Gastrocnemius medialis (tissue), 4 donors: ENCODE measurements around the gene SYCP2. TPM values are rescaled to one million over a fixed set of nuclear protein-coding genes. Genes with fewer than 3 reads are reported as not detected.

Experiments used
- ATAC-seq, 2 donors: fragments of 150-250 bp; one replicate each; pipeline ENCODE4 v1.9.1; 2016
- DNase-seq, 2 donors: peaks; one replicate each; pipeline ENCODE4 v3.0.0-alpha.2; 2019
- H3K27ac ChIP-seq, 4 donors: fragments of 200-600 bp; sonication (generic); 1 replicate in 1 of 4; 2 replicates in 3 of 4; pipeline ENCODE4 v1.5.1; 2016 to 2018; ENCODE audit warnings: mild to moderate bottlenecking in 2 of 4, moderate library complexity in 1 of 4
- H3K27me3 ChIP-seq, 3 donors: fragments of 200-600 bp; sonication (generic) in 2 of 3; 1 replicate in 1 of 3; 2 replicates in 2 of 3; pipeline versions ENCODE4 v1.5.1 to v1.6.0; 2016 to 2019; ENCODE audit warnings: mild to moderate bottlenecking in 1 of 3, moderate library complexity in 1 of 3
- H3K36me3 ChIP-seq, 2 donors: fragments of 200-600 bp; sonication (generic) in 1 of 2; one replicate each; pipeline ENCODE4 v1.5.1; 2017 to 2018
- H3K4me1 ChIP-seq, 2 donors: fragments of 200-600 bp; sonication (generic) in 1 of 2; one replicate each; pipeline ENCODE4 v1.5.1; 2016 to 2017; ENCODE audit warnings: mild to moderate bottlenecking in 2 of 2
- H3K4me3 ChIP-seq, 4 donors: fragments of 200-600 bp; sonication (generic) in 3 of 4; 1 replicate in 1 of 4; 2 replicates in 3 of 4; pipeline ENCODE4 v1.5.1; 2016 to 2019; ENCODE audit warnings: mild to moderate bottlenecking in 2 of 4
- H3K9me3 ChIP-seq, 3 donors: fragments of 200-600 bp; sonication (generic) in 2 of 3; 1 replicate in 1 of 3; 2 replicates in 2 of 3; pipeline ENCODE4 v1.5.1; 2016 to 2019
- CTCF ChIP-seq, 5 experiments: fragments of 450-650 bp in 3 of 5; fragments of 200-600 bp in 2 of 5; sonication (generic) in 2 of 5; IDR thresholded peaks in 4 of 5; conservative IDR thresholded peaks in 1 of 5; 1 replicate in 4 of 5; 2 replicates in 1 of 5; pipeline ENCODE4 v1.5.1; 2016 to 2019; ENCODE audit warnings: antibody characterized with exemption in 5 of 5, mild to moderate bottlenecking in 3 of 5, moderate library complexity in 3 of 5
- POLR2A ChIP-seq, 2 donors: fragments of 450-650 bp; IDR thresholded peaks; one replicate each; pipeline ENCODE4 v1.6.1; 2017; ENCODE audit warnings: antibody characterized with exemption in 2 of 2, mild to moderate bottlenecking in 2 of 2, moderate library complexity in 2 of 2
- in situ Hi-C, 4 donors: fragments of 200-750 bp; cut with MboI; loops; one replicate each; pipeline versions ENCODE4 v1.15.0 to v1.8.0; 2017; ENCODE audit warnings: low sequenced_read_pairs in 4 of 4
- intact Hi-C: fragments of 100-400 bp; cut with DNase I; formaldehyde crosslinking; loops from one replicate; pipeline ENCODE4 v1.15.1; 2023; ENCODE audit warnings: low total_unique reads
- total RNA-seq, 4 donors: library from RNA; depleted of rRNA; stranded (reverse); fragments of >200 nt; gene quantifications; one replicate each; pipeline versions ENCODE4 v1.1.0 to v1.2.3, GENCODE V29; 2016

The SYCP2 gene
- total RNA-seq, 4 donors from 2014 or later = 0.10 to 0.78 (median 0.39) TPM

- H3K27me3 ChIP-seq = no peaks in the 10 kb centered on the region
- intact Hi-C loops = no loop called here
- TF ChIP-seq POLR2A (IDR thresholded peaks at IDR 0.05) (no peak), CTCF (IDR thresholded peaks at IDR 0.05 in 4 of 5, conservative IDR thresholded peaks at IDR 0.05 in 1 of 5) (no peak)
Measured at GRCh38 chr20:59949911-59950310, 16.5 kb upstream of the SYCP2 start.

GRCh38 chr20:59948828-59949720 lies 15.6 kb upstream of the SYCP2 start:
- DNase-seq = no peak
- Histone ChIP-seq H3K4me3 (no peak overlapping the region), H3K4me1 (peaks cover 16 to 35% of the 10 kb centered on the region in 2 donors), H3K9me3 (no peaks in the 10 kb centered on the region), H3K36me3 (peaks cover 0 to 9% of the 10 kb centered on the region in 2 donors), H3K27ac (peak overlapping the region in 1 of 4 donors; percentile 11), H3K27me3 (no peaks in the 10 kb centered on the region)
- in situ Hi-C loops (loop anchor here in 1 of 4 donors (10.0 kb wide), 1 partner anchor 106 kb away; no protein-coding TSS in a partner anchor), intact Hi-C loops (no loop called here)
- ATAC-seq = peak in 1 of 2 donors; percentile 30
- TF ChIP-seq CTCF (IDR thresholded peaks at IDR 0.05 in 4 of 5, conservative IDR thresholded peaks at IDR 0.05 in 1 of 5) (peak in 4 of 5 experiments; percentile 24 to 65 (median 46)), POLR2A (IDR thresholded peaks at IDR 0.05) (no peak)

More at GRCh38 chr20:59949911-59950310, 16.5 kb upstream of the SYCP2 start:
- H3K4me3 ChIP-seq = no peak overlapping the region
- H3K9me3 ChIP-seq = no peaks in the 10 kb centered on the region
- in situ Hi-C loops = loop anchor here in 1 of 4 donors (10.0 kb wide), 1 partner anchor 105 kb away; no protein-coding TSS in a partner anchor
- H3K4me1 ChIP-seq = peaks cover 20 to 33% of the 10 kb centered on the region in 2 donors
- no peak overlapping the region for H3K27ac ChIP-seq
- H3K36me3 ChIP-seq = peaks cover 0 to under 1% of the 10 kb centered on the region in 2 donors
- ATAC-seq (no peak), DNase-seq (no peak)

GRCh38 chr20:59948212-59948611 lies 14.8 kb upstream of the SYCP2 start:
- in situ Hi-C loops = loop anchor here in 1 of 4 donors (10.0 kb wide), 1 partner anchor 107 kb away; no protein-coding TSS in a partner anchor
- Histone ChIP-seq H3K27ac (no peak overlapping the region), H3K27me3 (no peaks in the 10 kb centered on the region), H3K36me3 (peaks cover 0 to 18% of the 10 kb centered on the region in 2 donors), H3K4me1 (peaks cover 16 to 36% of the 10 kb centered on the region in 2 donors), H3K4me3 (no peak overlapping the region), H3K9me3 (no peaks in the 10 kb centered on the region)
- no peak for ATAC-seq
- intact Hi-C loops = no loop called here
- TF ChIP-seq CTCF (IDR thresholded peaks at IDR 0.05 in 4 of 5, conservative IDR thresholded peaks at IDR 0.05 in 1 of 5) (no peak), POLR2A (IDR thresholded peaks at IDR 0.05) (no peak)
- no peak for DNase-seq

GRCh38 chr20:59947376-59947775 lies 13.9 kb upstream of the SYCP2 start:
- Histone ChIP-seq H3K27me3 (no peaks in the 10 kb centered on the region), H3K9me3 (no peaks in the 10 kb centered on the region), H3K36me3 (peaks cover 0 to 26% of the 10 kb centered on the region in 2 donors), H3K27ac (no peak overlapping the region), H3K4me1 (peaks cover 21 to 44% of the 10 kb centered on the region in 2 donors), H3K4me3 (no peak overlapping the region)
- ATAC-seq (no peak), DNase-seq (no peak)
- TF ChIP-seq POLR2A (IDR thresholded peaks at IDR 0.05) = no peak
- TF ChIP-seq CTCF (IDR thresholded peaks at IDR 0.05 in 4 of 5, conservative IDR thresholded peaks at IDR 0.05 in 1 of 5) = no peak
- intact Hi-C loops = no loop called here
- in situ Hi-C loops = loop anchor here in 1 of 4 donors (10.0 kb wide), 1 partner anchor 107 kb away; no protein-coding TSS in a partner anchor
